HG03342 (cell line): ENCODE measurements around the gene LRRIQ4.

ENCODE experiments used
- ATAC-seq: cut with Tn5 transposase; IDR thresholded peaks from one replicate; pipeline ENCODE4 v1.9.1; 2021; ENCODE audit warnings: mild to moderate bottlenecking, moderate library complexity; ENCODE audit not compliant: unreplicated experiment

LRRIQ4 gene

DNA sequence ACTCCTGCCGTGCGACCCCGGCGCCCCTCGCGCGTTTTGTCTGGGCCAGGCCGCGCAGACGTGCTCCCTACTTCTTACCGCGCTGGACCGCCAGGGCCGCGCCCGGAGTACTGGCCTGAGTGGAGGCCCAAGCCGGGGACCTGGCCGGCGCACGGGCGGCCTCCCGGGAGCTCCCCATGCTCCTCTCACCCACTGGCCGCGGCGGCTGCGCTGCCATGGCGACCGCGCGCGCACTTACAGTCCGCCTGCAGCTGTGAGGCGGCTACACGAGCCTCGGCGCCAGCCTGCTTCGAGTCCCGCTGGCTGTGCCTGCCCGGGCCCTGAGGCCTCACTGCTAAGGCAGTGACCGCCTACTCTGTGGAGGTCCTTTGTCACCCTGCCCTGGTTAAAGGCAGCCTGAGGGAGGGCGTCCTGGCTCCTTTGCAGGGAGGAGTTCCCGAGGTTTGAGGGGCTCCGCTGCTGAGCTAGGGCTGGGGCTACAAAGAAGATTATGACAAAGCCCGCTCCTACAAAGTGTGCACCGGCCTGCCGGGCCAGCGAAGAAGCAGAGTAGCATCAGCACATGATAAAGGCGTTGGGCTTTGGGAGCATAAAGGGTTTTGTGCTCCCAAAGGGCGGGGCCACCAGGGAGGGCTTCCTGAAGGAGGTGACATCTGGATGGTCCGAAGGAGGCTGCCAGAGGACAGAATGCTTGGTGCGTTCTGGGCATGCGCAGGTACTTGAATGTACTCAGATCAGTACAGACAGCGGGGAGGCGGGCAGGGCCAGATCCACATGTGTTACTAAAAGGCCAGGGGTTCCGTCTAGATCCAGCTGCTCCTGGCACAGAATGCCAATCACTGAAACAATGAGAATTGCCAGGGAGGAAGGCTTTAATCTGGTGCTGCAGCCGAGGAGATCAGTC is at the start of gene LRRIQ4, which contains the start of gene LRRC34:
Gene LRRIQ4 (plus strand): TSS at position 539 of the 904 bp plus-strand sequence. CDS start 9,052 bp downstream, outside the sequence.
Gene LRRC34 (minus strand): TSS at position 573 of the 904 bp plus-strand sequence. CDS start 356 bp downstream, at position 217.
- peak; percentile 51 for ATAC-seq

DNA sequence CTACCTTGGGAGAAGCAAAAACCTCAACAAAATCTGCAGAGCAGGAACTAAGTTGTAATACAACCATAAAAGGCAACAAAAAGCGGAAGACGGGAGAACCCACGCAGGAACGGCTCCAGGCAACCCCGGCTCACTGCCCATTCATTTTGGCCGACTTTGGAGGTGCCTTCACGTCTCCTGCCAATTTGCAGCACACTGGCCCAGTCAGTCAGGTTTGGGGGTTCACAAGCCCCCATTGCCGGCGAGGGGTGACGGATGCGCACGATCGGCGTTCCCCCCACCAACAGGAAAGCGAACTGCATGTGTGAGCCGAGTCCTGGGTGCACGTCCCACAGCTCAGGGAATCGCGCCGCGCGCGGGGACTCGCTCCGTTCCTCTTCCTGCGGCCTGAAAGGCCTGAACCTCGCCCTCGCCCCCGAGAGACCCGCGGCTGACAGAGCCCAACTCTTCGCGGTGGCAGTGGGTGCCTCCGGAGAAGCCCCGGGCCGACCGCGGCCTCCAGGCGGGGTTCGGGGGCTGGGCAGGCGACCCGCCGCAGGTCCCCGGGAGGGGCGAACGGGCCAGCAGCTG is 48.3 kb upstream of the LRRIQ4 start:
- peak; percentile 29 for ATAC-seq

DNA sequence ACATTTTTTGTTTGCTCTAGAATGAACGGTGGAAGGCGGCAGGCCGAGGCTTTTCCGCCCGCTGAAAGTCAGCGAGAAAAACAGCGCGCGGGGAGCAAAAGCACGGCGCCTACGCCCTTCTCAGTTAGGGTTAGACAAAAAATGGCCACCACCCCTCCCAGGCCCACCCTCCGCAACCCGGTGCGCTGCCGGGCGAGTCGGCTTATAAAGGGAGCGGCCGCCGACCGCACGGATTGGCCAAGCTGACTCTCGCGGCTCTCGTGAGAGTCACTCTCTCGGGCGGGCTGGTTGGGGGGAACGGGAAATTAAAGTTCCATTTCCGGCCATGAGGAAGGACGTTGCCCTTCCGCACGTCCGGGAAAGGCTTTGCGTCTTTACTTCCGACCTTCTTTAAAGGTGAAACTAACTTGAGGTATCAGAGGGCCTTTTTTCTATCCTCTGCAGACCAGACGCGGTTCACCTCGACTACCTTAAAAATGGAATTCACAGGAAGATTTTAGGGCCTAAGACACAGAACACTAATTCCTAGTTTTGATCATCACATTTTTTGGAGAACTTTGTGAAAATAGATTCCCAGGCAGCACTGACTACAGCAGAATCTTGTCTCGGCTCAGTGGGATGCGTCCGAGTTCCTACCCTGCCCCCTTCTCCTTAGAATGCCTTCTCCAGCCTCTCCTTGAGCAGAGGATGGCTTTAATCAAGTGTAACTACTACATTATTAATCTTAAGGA is 47.6 kb upstream of the LRRIQ4 start, which contains the start of gene TERC:
Gene TERC (minus strand): TSS at position 179 of the 731 bp plus-strand sequence.
- peak; percentile 79 for ATAC-seq

DNA sequence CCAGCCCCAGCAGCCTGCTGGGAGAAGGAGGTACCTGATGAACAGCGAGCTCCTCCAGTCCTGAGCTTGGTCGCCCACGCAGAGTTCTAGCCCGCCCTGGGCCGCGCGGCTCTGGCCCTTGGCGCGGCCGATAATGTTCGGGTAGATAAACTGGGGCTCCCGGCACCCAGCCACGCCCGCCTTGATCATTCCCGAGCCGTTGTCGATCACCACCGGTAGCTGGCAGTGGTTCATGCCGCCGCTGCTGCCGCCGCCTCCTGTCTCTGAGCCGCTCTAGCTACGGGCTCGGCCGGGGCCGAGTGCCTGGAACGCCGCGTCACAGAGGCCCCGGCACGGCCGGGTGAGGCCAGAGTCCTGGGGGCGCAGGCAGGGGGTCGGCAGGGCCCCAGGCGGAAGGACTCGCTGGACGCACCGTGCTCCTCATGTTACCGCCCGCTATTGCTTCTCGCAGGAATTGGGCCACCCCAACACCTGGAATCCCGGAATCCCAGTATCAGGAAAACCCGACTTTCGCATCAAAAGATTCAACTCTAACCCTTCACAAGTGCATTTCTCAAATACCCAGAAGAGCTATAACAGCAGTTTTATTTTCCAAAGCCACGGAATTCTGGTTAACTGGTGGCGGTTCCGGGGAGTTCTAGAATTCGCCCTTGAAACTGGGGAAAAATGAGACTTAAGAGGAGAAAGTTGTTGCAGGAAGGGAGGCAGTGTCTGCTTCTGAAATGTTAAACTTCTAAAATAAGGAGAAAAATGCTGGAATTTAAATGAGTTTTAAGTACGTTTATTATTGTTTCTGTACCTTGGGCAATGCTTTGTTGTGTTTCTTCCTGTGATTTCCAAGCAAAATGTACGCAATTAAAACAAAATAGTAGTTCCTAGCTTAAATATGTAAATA is 43.1 kb upstream of the LRRIQ4 start, which contains the start of gene ACTRT3:
Gene ACTRT3 (minus strand): TSS at position 275 of the 895 bp plus-strand sequence. CDS start 41 bp downstream, at position 234.
- peak; percentile 27 for ATAC-seq

DNA sequence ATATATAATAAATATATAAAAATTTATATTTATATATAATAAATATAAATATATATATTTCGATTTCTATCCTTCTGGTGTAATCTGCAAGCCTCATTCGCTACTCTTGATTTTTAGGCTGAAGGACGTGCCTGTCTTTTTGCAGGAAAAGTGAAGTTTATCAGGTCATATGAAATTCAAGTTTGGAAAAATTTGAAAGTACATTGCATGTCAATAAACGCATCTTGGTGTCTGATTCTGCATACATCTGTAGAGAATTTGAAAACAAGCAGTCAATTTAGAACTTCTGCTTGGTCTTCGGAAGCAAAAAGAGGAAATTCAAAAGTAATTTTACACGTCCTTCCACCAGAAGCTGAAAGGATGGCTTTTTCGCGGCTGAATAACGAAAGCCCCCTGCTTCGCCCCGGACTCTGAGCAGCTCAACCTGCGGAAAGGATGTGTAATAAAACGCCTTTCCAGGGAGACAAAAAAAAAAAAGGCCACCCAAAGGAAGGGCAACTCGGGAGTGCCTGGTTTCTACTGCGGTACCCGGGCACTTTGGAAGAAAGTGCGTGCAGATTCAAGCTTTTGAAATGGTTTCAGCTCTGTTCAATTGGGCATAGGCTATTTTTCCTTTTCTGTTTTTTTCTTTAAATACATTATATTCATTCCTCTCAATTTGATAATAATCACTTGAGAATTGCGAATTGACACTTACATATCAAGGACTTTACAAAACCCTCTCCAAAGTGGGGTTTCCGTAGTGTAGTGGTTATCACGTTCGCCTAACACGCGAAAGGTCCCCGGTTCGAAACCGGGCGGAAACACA is 41.0 kb upstream of the LRRIQ4 start:
- ATAC-seq, result peak; percentile 13

DNA sequence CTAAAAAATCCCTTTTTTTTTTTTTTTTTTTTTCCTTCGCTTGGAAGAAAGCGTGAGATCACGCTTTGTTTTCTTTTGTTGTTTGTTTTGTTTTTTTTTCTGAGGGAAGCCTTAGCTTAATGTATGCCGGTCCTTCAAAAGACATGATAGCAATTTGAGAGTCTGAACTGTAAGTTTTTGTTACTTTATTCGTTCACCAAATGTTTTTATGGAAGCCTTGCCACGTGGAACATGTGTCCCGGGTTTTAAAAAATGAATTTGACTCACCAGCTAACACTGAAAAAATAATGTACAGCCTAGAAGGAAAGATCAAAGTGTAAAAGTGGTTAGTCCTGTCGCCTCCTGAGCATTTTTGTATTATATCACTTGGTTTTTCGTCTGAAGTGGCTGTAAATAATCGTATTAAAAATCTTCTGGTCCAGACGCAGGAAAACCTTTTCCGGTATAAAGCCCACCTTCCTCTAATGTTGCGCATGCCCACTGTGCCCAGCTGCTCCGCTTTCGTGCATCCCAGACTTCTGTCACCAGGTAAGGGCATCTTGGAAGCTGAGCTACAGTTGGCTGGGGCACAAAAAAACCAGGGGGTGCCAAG is 40.3 kb upstream of the LRRIQ4 start:
- peak; percentile 7 for ATAC-seq

DNA sequence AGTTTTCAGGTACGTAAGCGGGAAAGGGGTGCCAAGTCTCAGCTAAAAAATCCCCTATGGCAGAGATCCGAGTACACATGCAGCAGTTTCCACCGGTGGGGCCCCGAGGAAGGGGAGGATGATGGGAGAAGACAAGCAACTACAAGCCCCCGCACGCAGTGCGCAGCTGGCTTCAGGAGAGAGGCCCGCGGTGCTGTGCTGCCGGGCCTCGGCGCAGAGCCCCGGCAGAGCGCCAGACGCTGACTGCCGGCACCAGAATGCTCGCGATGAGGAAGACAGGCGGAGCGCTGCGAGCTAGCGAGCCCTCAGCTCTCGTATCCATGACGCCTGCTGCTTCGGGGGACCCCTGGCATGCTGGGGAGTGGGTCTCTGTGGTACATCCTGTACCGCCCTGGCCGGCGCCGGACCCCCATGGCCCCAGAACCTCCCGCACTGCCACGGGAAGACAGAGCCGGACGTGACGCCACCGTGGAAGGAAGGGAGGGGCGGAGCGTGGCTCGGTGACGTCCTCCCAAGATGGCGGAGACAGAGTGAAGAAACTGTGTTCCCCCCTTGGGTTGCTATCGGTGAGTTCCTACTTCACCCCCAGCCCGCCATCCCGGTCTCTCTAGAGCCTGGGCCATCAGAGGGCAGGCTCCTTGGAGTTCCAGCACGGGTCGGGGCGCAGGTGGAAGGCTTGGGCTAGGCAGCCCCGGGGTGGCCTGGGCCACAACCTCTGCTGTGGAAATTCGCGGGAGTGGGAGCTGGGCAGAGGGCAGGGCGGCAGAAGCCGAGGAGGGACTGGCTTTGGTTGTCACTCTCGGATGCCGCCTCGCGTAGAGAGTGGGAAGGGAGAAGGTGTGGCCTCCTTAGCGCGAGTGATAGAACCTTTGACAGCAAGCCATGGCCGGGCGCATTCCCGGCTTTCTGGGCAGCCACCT is 39.5 kb upstream of the LRRIQ4 start, which contains the start of gene MYNN:
Gene MYNN (plus strand): TSS at position 500 of the 920 bp plus-strand sequence. CDS start 900 bp downstream, outside the sequence.
- ATAC-seq, result peak; percentile 82

DNA sequence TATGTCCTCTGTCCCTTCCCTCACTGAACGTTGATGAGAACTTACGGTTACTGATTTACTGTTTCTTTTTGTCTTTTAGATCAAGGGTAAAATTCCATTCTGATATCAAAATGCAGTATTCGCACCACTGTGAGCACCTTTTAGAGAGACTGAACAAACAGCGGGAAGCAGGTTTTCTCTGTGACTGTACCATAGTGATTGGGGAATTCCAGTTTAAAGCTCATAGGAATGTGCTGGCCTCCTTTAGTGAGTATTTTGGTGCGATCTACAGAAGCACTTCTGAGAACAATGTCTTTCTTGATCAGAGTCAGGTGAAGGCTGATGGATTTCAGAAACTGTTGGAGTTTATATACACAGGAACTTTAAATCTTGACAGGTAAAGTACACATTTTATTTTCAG is 38.5 kb upstream of the LRRIQ4 start:
- no peak for ATAC-seq

DNA sequence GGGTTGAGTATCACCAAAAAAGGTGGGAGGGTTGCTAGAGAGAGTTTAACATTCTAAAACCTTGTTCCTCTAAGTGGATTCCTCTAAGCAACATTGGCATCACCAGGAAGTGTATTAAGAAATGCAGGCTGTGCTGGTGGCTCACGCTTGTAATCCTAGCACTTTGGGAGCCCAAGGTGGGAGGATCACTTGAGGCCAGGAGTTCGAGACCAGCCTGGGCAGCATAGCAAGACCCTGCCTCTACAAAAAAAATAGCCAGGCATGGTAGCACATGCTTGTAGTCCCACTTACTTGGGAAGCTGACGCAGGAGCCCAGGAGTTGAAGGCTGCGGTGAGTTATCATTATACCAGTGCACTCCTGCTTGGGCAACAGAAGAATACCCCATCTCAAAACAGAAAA is 34.8 kb upstream of the LRRIQ4 start:
- ATAC-seq, result no peak

DNA sequence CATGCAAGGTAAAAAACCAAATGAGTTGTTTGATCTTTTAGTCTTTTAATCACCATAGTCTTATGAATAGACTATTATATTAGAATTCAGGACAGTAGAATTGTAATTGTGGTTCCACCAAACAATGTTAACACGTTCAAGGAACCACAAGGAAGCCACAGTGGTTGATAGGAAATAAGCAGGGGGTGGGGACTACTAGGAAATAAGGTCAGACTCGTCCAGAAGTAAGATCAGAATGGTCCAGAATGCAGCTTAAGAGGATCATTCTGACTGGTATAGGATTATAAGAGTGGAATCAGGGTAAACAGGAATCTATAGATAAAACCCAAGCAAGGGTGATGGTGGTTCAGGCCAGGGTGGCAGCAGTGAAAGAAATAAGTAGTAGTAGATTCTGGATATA is 31.9 kb upstream of the LRRIQ4 start:
- no peak for ATAC-seq

DNA sequence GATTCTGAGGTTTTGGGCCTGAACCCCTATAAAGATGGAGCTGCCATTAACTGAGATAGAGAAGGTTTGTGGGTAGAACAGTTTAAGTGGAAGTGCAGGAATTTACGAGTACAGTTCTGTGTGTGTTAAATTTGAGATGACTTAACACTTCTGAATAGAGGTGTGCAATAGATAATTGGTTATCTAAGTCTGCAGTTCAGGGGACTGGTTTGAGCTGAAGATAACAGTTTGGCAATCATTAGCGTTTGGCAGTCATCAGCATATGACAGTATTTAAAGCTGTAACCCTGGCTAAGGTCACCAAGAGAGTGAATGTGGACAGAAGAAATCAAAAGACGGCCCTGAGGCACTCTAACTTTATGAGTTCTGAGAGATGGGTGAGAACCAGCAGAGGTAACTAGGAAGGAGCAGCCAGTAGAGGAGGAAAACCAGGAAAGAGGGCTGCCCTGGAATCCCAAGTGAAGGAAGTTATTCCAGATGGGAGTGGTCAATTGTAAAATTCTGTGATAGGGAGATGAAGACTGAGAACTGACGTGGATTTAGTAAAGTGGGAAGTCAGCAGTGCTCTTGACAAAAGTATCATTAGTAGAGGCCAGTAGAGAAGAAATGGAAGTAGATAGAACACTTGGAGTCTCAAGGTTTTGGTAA is 31.3 kb upstream of the LRRIQ4 start:
- ATAC-seq, result no peak

DNA sequence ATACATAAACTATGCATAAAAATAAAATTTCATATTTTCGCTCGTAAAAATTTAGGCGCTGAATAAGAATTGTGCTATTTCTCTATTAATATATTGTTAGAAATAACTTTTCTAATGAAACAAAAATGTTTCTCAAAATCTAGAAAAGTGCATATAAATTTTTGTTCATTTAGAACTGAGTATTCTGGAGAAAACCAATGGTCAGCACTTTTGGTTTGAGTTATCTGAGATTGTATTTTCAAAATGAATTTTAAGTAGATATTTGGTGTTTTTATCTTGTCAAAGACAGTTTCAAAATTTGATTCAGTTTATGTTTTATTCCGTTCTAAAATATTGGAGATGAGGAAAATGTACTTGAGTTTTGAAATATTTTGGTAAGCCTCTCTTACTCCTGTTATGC is 25.6 kb upstream of the LRRIQ4 start:
- no peak for ATAC-seq

DNA sequence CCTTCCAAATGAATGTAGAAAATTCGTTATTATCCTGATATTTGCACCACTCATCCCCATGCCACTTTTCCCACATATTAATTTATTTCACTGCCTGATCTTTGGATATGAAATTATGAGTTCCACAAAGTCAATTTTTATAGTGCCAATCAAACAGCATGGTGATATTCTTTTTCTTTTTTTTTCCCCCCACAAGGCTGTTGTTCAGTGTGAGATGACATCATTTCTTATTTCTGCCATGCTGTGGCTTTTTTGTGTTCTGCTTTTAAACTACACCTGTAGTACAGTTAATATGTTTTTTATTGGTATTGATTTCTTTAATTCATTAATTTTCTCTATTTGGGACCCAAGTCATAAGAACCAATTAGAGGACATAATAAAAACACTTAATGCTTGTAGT is 24.9 kb upstream of the LRRIQ4 start:
- ATAC-seq, result no peak

DNA sequence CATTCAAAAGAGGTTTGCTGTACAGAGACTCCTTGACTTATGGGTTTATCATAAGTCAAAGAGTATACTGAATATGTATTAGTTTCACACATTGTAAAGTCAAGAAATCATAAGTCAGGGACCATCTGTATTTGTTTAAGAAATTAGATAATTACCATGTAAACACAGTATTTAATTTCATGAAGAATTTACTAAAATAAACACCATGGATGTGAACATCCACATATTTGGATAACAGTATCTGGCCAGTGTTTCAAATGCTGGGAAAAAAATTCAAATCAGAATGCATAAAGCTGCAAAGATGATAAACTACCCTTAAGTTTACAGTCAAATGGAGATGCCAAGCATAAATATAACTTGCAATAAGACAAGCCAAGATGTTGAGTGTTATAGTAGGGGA is 22.5 kb upstream of the LRRIQ4 start:
- no peak for ATAC-seq

DNA sequence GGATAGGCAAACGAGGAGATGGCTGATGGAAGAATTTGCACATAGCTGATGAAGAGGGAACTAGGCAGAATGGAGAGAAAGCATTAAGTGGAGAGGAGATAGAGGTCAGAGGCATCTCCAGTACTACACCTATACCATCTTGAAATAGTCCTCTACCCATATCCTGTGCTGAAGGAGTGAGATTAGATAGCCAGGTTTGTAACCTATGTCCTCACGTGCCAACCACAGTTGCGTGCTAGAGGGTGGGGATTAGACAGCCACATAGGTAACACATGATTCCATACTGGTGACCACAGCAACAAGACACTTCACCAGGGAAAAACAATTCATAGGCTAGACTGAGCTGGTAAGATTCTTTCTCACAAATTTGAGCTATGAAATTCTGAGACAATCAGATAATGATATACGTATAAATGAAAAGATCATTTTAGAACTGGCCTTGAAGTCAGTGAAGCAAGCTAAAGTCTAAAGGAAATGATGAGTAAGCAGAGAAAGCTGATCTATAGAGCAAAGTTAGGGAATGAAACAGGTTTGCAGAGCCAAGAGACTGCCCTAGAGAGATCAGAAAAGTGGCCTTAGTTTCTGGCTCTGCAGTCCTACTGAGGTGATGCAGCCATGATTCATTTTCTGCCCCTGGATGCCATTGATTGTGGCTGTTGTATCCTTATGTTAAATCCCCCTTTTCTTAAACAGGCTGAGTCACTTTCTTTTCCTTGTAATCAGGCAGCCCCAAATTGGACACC is 21.8 kb upstream of the LRRIQ4 start:
- ATAC-seq, result no peak

DNA sequence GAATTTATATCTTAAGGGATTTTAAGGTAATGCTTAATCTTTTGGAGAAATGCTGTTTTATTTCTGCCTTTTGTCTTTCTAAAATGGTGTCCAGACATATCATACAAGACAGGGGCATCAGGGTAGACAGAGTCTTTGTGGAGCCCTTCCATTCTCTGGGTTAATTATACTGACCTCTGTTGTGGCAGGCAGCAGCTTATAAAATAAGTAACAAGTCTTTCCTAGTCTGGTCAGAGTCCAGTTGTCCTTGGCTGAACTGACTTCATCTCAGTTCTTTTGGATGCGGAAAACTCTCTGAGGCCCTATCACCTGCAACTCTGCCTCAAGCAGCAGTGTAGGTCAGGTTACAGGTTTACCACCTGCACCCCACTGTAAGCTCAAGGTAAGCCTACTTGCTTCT is 20.3 kb upstream of the LRRIQ4 start:
- ATAC-seq, result no peak

DNA sequence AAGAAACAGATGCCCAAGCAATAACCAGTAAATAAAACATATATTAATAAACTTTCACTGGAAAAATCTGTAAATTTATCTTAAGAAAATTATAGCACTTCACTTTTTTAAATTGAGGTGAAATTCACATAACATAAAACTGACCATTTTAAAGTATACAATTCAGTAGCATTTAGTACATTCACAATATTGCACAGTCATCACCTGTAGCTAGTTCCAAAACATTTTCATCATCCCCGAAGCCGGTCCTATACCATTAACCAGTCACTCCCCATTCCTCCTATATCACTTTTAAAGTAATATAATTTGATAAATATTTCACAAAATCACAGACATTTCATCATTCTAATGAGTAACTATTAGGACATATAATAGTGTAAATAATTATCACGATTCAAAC is 8.0 kb upstream of the LRRIQ4 start:
- ATAC-seq, result no peak
